SK-N-SH (cell line): Measurements from ENCODE around the gene EXOC6B. TPM values are rescaled to one million over a fixed set of nuclear protein-coding genes. Genes with fewer than 3 reads are reported as not detected.

Source experiments
- CTCF ChIA-PET: fragments of 300-600, 350-600 bp; formaldehyde crosslinking; extraction: SDS; loops from one replicate; lab custom pipeline; 2021; lab: Yijun Ruan, JAX
- POLR2A ChIA-PET: fragments of 350-600 bp; sonication (Branson Sonifier 250); formaldehyde crosslinking; extraction: SDS; loops from one replicate; lab custom pipeline; 2020; ENCODE audit warnings: antibody characterized with exemption, inconsistent platforms; lab: Yijun Ruan, JAX
- DNase-seq: peaks from one replicate; pipeline ENCODE4 v3.0.0; 2012
- H2AFZ ChIP-seq: fragments of 200-600 bp; sonication (generic); 2 replicates; pipeline ENCODE4 v1.8.1; 2016; ENCODE audit warnings: antibody characterized with exemption, mild to moderate bottlenecking, low read depth
- H3F3A ChIP-seq: fragments of 200-600 bp; sonication (generic); replicated peaks from 2 replicates; pipeline ENCODE3; 2016; ENCODE audit warnings: antibody characterized with exemption, mild to moderate bottlenecking; ENCODE audit not compliant: insufficient read depth
- H3K27ac ChIP-seq, 2 experiments: fragments of 200-500 bp in 1 of 2; fragments of 200-600 bp in 1 of 2; sonication (Bioruptor generic) in 1 of 2; sonication (generic), shearing (Covaris generic) in 1 of 2; 2 replicates each; pipeline versions ENCODE4 v1.5.1 to v1.6.1; 2014 to 2016; ENCODE audit warnings: low read depth in 2 of 2, inconsistent platforms in 1 of 2, low read length in 1 of 2, mild to moderate bottlenecking in 1 of 2, mixed read lengths in 1 of 2
- H3K27me3 ChIP-seq: fragments of 200-600 bp; sonication (generic), shearing (Covaris generic); 2 replicates; pipeline ENCODE4 v1.6.1; 2016; ENCODE audit warnings: mixed run types; ENCODE audit not compliant: insufficient read depth
- H3K36me3 ChIP-seq, 2 experiments: fragments of 200-500 bp in 1 of 2; fragments of 200-600 bp in 1 of 2; sonication (Bioruptor generic) in 1 of 2; sonication (generic) in 1 of 2; replicated peaks in 1 of 2; 2 replicates each; pipeline versions ENCODE3 to v1.5.1; 2014 to 2016; ENCODE audit warnings: low read length in 1 of 2, mild to moderate bottlenecking in 1 of 2; ENCODE audit not compliant: insufficient read depth in 2 of 2, control insufficient read depth in 1 of 2
- H3K4me1 ChIP-seq, 2 experiments: fragments of 200-500 bp in 1 of 2; fragments of 200-600 bp in 1 of 2; sonication (Bioruptor generic) in 1 of 2; sonication (generic), shearing (Covaris generic) in 1 of 2; 2 replicates each; pipeline versions ENCODE4 v1.5.1 to v1.6.1; 2014 to 2016; ENCODE audit warnings: low read depth in 1 of 2, low read length in 1 of 2, mixed run types in 1 of 2; ENCODE audit not compliant: insufficient read depth in 2 of 2, control insufficient read depth in 1 of 2
- H3K4me2 ChIP-seq: fragments of 200-600 bp; sonication (generic), shearing (Covaris generic); 2 replicates; pipeline ENCODE4 v1.6.1; 2017; ENCODE audit warnings: mixed run types
- H3K4me3 ChIP-seq, 2 experiments: fragments of 200-500 bp in 1 of 2; fragments of 200-600 bp in 1 of 2; sonication (Bioruptor generic) in 1 of 2; sonication (generic), shearing (Covaris generic) in 1 of 2; 2 replicates each; pipeline versions ENCODE4 v1.5.1 to v1.8.1; 2014 to 2016; ENCODE audit warnings: low read depth in 2 of 2, inconsistent platforms in 1 of 2, low read length in 1 of 2, mild to moderate bottlenecking in 1 of 2, mixed read lengths in 1 of 2, moderate library complexity in 1 of 2
- H3K79me2 ChIP-seq: fragments of 200-600 bp; sonication (generic); 2 replicates; pipeline ENCODE4 v1.8.1; 2017; ENCODE audit warnings: mild to moderate bottlenecking; ENCODE audit not compliant: insufficient read depth
- H3K9ac ChIP-seq: fragments of 200-600 bp; sonication (generic); 2 replicates; pipeline ENCODE4 v1.6.1; 2017; ENCODE audit warnings: mixed run types
- H3K9me2 ChIP-seq: fragments of 200-600 bp; sonication (generic); 2 replicates; pipeline ENCODE4 v1.6.1; 2017; ENCODE audit warnings: mixed run types
- H3K9me3 ChIP-seq: fragments of 200-600 bp; sonication (generic); 2 replicates; pipeline ENCODE4 v1.6.1; 2017; ENCODE audit warnings: mixed run types, mild to moderate bottlenecking, moderate library complexity
- H4K20me1 ChIP-seq: fragments of 200-600 bp; sonication (generic); 2 replicates; pipeline ENCODE4 v1.6.1; 2017; ENCODE audit warnings: mild to moderate bottlenecking, mixed run types; ENCODE audit not compliant: insufficient read depth
- CTCF ChIP-seq: fragments of 200-600 bp; sonication (generic); IDR thresholded peaks from 2 replicates; pipeline ENCODE4 v1.6.1; 2017; ENCODE audit warnings: antibody characterized with exemption, mild to moderate bottlenecking, moderate library complexity
- EP300 ChIP-seq, 2 experiments: IDR thresholded peaks; 2 replicates each; pipeline versions ENCODE4 v1.4.0 to v1.6.1; 2012; ENCODE audit warnings: borderline replicate concordance in 1 of 2, low read depth in 1 of 2, low read length in 1 of 2
- EZH2phosphoT487 ChIP-seq: fragments of 200-600 bp; sonication (generic); IDR thresholded peaks from 2 replicates; pipeline ENCODE4 v1.6.1; 2017; ENCODE audit warnings: low read depth, mixed run types, mild to moderate bottlenecking, antibody characterized with exemption, moderate library complexity, borderline replicate concordance
- FOSL2 ChIP-seq: IDR thresholded peaks from 2 replicates; pipeline ENCODE4 v1.4.0; 2012; ENCODE audit warnings: low read depth, mild to moderate bottlenecking, moderate library complexity, borderline replicate concordance
- GABPA ChIP-seq: IDR thresholded peaks from 2 replicates; pipeline ENCODE4 v1.4.0; 2012; ENCODE audit warnings: low read depth, mild to moderate bottlenecking
- GATA2 ChIP-seq: sonication (generic); formaldehyde crosslinking; IDR thresholded peaks from 2 replicates; pipeline ENCODE4 v1.5.0; 2020; ENCODE audit warnings: mild to moderate bottlenecking, missing genetic modification reagents
- JUND ChIP-seq: IDR thresholded peaks from 2 replicates; pipeline ENCODE4 v1.4.0; 2012
- MEF2A ChIP-seq: IDR thresholded peaks from 2 replicates; pipeline ENCODE4 v1.4.0; 2012; ENCODE audit warnings: low read depth, borderline replicate concordance
- MXI1 ChIP-seq: IDR thresholded peaks from 2 replicates; pipeline ENCODE4 v1.6.1; 2012; ENCODE audit warnings: mild to moderate bottlenecking, low read depth, low read length, improper control_type of control experiment
- PBX3 ChIP-seq: IDR thresholded peaks from 2 replicates; pipeline ENCODE4; 2012
- REST ChIP-seq: IDR thresholded peaks from 2 replicates; pipeline ENCODE4 v1.6.1; 2012; ENCODE audit warnings: mild to moderate bottlenecking, low read depth, low read length, moderate library complexity
- RFX5 ChIP-seq: IDR thresholded peaks from 2 replicates; pipeline ENCODE4 v1.6.1; 2012; ENCODE audit warnings: mild to moderate bottlenecking, improper control_type of control experiment, low read length
- SIN3A ChIP-seq: IDR thresholded peaks from 2 replicates; pipeline ENCODE4 v1.6.1; 2012; ENCODE audit warnings: low read depth, mild to moderate bottlenecking, low read length, moderate library complexity, borderline replicate concordance
- TAF1 ChIP-seq: IDR thresholded peaks from 2 replicates; pipeline ENCODE4 v1.6.1; 2012; ENCODE audit warnings: low read depth, mild to moderate bottlenecking, low read length, moderate library complexity, borderline replicate concordance
- TCF12 ChIP-seq: IDR thresholded peaks from 2 replicates; pipeline ENCODE4 v1.4.0; 2012
- USF1 ChIP-seq: IDR thresholded peaks from 2 replicates; pipeline ENCODE4 v1.4.0; 2012; ENCODE audit warnings: low read depth, borderline replicate concordance
- YY1 ChIP-seq: IDR thresholded peaks from 2 replicates; pipeline ENCODE4 v1.4.0; 2012; ENCODE audit warnings: low read depth, mild to moderate bottlenecking
- WGBS: methylation state at CpG from one replicate; pipeline ENCODE4 v1.1.6; 2017; ENCODE audit warnings: low lambda C conversion rate; 5-methylcytosine and 5-hydroxymethylcytosine counted together
- polyA plus RNA-seq, 3 experiments: library from polyadenylated mRNA; depleted of rRNA; stranded (reverse); fragments of >200 nt; gene quantifications; 2 replicates each; pipeline ENCODE4 v1.2.3, GENCODE V29; 2012

Gene EXOC6B
- polyA plus RNA-seq, 1 of the 3 experiments (the other 2 are of a cell fraction): 7.4 TPM

GRCh38 chr2:72130659-72131360 lies 695.0 kb downstream of the EXOC6B start:
- no peak overlapping the region for H3K9ac ChIP-seq
- CTCF ChIA-PET: interaction anchor here (1.0 to 1.3 kb wide), 3 partner anchors 20 to 449 kb away, joined by 3 to 4 read pairs (median 3); no protein-coding TSS in a partner anchor

More at GRCh38 chr2:72130659-72131360, 695.0 kb downstream of the EXOC6B start:
- TF ChIP-seq MXI1 (no peak), USF1 (no peak), PBX3 (no peak), CTCF (no peak), EP300 (IDR thresholded peaks at IDR 0.05; ENCODE audit: borderline replicate concordance in 1 of 2, low read depth in 1 of 2, low read length in 1 of 2) (no peak), GATA2 (CRISPR knock-in tag) (no peak), YY1 (no peak), SIN3A (no peak), JUND (no peak), TAF1 (no peak), FOSL2 (no peak), MEF2A (no peak), RFX5 (no peak), REST (no peak), EZH2phosphoT487 (no peak), GABPA (no peak), TCF12 (no peak)
- no peak overlapping the region for H3K27ac ChIP-seq
- no peaks in the 10 kb centered on the region; the same call in 1 of the 2 replicates for H3K27me3 ChIP-seq
- no peak overlapping the region for H3K4me2 ChIP-seq
- H3K9me2 ChIP-seq: no peaks in the 10 kb centered on the region
- no peaks in the 10 kb centered on the region for H3F3A ChIP-seq
- POLR2A ChIA-PET: no interaction called here
- no peak for DNase-seq
- H3K79me2 ChIP-seq: no peaks in the 10 kb centered on the region
- 78% methylated on average over 25 of the region's 26 CpGs for WGBS
- H3K4me1 ChIP-seq: no peaks in the 10 kb centered on the region
- no peaks in the 10 kb centered on the region for H3K36me3 ChIP-seq
- no peak overlapping the region for H3K4me3 ChIP-seq
- H2AFZ ChIP-seq: no peak overlapping the region
- H3K9me3 ChIP-seq: no peaks in the 10 kb centered on the region
- H4K20me1 ChIP-seq: no peaks in the 10 kb centered on the region
